ENCODE measurements around the gene FANCC.

The FANCC gene

DNA sequence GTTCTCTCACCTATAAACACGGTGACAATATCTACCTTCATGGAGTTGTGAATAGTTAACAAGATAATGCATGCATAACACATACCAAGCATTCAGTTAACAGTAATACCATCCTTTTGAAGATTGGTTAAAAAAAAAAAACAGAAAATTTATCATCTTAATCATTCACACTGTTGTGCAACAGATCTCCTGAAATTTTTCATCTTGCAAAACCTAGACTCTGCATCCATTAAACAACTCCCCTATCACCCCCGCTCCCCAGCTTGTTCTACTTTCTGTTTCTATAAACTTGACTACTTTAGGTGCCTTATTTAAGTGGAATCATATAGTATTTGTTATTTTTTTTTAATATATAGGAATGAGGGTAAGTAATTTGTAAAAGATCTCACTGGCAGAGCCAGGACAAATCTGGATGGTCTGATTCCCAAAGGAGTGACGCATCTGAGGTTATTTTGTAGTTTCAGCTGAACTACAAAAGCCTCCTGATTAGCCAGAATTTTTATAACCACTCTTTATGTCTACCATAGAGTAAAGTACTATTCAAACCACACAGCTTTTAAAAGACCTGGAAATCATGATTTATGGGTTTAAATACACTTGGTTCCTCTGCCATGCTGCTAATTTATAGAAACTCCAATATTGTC lies 93.0 kb downstream of the FANCC start:
- no peak for TF ChIP-seq EP300 (IDR thresholded peaks at IDR 0.05; ENCODE audit: borderline replicate concordance)
- TF ChIP-seq, protein P1, sequence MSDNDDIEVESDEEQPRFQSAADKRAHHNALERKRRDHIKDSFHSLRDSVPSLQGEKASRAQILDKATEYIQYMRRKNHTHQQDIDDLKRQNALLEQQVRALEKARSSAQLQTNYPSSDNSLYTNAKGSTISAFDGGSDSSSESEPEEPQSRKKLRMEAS (IDR thresholded peaks at IDR 0.05), result no peak
- no peak for TF ChIP-seq TEAD4 (IDR thresholded peaks at IDR 0.05)
- TF ChIP-seq, protein P2, sequence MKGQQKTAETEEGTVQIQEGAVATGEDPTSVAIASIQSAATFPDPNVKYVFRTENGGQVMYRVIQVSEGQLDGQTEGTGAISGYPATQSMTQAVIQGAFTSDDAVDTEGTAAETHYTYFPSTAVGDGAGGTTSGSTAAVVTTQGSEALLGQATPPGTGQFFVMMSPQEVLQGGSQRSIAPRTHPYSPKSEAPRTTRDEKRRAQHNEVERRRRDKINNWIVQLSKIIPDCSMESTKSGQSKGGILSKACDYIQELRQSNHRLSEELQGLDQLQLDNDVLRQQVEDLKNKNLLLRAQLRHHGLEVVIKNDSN (IDR thresholded peaks at IDR 0.05), result no peak
- TF ChIP-seq NFIC (IDR thresholded peaks at IDR 0.05), result no peak
- TF ChIP-seq YY1 (IDR thresholded peaks at IDR 0.05; ENCODE audit: low read depth), result no peak
- TF ChIP-seq CREB1 (IDR thresholded peaks at IDR 0.05; ENCODE audit: low read depth), result no peak
- no peak for TF ChIP-seq FOXM1 (IDR thresholded peaks at IDR 0.05; ENCODE audit: borderline replicate concordance, low read depth)
- TF ChIP-seq EGR1 (IDR thresholded peaks at IDR 0.05), result no peak

DNA sequence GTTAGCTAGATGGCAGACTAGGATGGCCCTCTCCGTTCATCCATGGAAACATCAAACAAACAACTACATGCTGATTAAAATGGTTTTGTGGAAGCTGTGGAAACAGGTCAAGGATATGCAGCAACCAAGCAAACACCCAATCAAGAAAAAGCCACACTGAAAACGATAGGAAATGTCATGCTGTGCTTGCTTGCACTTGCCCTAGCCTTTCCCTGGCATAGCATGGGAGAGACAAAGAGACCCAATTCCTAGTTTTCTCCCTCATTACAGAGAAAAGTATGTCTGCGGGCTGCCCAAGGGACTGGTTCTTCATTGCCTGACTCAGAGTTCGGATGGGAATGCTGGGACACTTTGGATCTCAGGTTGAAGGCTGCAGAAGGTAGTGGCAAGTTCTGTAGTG lies 98.7 kb downstream of the FANCC start:
- TF ChIP-seq, protein P3, sequence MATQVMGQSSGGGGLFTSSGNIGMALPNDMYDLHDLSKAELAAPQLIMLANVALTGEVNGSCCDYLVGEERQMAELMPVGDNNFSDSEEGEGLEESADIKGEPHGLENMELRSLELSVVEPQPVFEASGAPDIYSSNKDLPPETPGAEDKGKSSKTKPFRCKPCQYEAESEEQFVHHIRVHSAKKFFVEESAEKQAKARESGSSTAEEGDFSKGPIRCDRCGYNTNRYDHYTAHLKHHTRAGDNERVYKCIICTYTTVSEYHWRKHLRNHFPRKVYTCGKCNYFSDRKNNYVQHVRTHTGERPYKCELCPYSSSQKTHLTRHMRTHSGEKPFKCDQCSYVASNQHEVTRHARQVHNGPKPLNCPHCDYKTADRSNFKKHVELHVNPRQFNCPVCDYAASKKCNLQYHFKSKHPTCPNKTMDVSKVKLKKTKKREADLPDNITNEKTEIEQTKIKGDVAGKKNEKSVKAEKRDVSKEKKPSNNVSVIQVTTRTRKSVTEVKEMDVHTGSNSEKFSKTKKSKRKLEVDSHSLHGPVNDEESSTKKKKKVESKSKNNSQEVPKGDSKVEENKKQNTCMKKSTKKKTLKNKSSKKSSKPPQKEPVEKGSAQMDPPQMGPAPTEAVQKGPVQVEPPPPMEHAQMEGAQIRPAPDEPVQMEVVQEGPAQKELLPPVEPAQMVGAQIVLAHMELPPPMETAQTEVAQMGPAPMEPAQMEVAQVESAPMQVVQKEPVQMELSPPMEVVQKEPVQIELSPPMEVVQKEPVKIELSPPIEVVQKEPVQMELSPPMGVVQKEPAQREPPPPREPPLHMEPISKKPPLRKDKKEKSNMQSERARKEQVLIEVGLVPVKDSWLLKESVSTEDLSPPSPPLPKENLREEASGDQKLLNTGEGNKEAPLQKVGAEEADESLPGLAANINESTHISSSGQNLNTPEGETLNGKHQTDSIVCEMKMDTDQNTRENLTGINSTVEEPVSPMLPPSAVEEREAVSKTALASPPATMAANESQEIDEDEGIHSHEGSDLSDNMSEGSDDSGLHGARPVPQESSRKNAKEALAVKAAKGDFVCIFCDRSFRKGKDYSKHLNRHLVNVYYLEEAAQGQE (IDR thresholded peaks at IDR 0.05; ENCODE audit: low read depth), result no peak
- TF ChIP-seq TCF12 (IDR thresholded peaks at IDR 0.05; ENCODE audit: low read depth), result no peak
- TF ChIP-seq FOXM1 (IDR thresholded peaks at IDR 0.05; ENCODE audit: borderline replicate concordance, low read depth), result no peak
- TF ChIP-seq, protein P1 (IDR thresholded peaks at IDR 0.05), result no peak
- TF ChIP-seq, protein P2 (IDR thresholded peaks at IDR 0.05), result no peak
- TF ChIP-seq EGR1 (IDR thresholded peaks at IDR 0.05), result no peak

DNA sequence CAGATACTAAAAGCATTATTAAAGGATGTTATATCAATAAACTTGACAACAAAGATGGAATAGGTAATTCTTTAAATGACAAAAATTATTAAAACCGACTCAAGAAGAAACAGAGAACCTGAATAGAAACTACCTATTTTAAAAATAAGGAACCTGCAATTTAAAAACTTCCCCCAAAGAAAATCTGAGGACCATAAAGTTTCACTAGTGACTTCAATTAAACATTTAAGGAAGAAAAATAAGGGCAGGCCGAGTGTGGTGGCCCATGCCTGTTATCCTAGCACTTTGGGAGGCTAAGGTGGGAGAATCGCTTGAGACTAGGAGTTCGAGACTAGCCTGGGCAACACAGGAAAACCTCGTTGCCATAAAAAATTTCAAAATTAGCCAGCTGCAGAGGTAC lies 99.6 kb downstream of the FANCC start:
- TF ChIP-seq FOXM1 (IDR thresholded peaks at IDR 0.05; ENCODE audit: borderline replicate concordance, low read depth), result no peak
- TF ChIP-seq, protein P3 (IDR thresholded peaks at IDR 0.05; ENCODE audit: low read depth), result no peak
- no peak for TF ChIP-seq YY1 (IDR thresholded peaks at IDR 0.05; ENCODE audit: low read depth)

DNA sequence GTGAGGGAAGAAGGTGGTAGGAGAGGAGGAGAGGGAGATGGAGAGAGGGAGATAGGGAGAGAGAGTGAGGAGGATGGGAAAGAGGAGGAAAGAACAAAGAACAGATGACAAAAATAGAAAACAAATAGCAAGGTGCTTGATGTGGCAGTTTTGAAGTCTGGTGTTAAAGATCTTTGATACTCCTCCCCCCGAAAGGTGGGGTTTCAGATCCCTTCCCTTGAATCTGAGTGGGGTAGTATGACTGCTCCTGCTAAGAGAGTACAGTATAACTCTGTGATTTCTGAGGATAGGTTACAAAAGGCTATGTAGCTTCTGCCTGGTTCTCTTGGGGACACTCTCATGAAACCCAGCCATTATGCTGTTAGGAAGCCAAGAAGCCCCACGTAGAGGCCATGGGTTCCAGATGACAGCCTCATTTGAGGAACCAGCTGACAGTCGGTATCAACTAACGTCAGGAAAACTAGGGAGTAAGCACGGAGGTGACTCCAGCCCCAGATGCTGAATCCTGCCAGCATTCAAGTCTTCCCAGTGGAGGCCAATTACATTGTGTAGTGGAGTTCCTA lies 102.1 kb downstream of the FANCC start:
- TF ChIP-seq, protein P2 (IDR thresholded peaks at IDR 0.05), result no peak
- TF ChIP-seq NFIC (IDR thresholded peaks at IDR 0.05), result no peak
- no peak for TF ChIP-seq CEBPB (IDR thresholded peaks at IDR 0.05)
- TF ChIP-seq YY1 (IDR thresholded peaks at IDR 0.05; ENCODE audit: low read depth), result no peak
- no peak for TF ChIP-seq ZBTB7A (IDR thresholded peaks at IDR 0.05; ENCODE audit: low read depth)
- no peak for TF ChIP-seq TCF12 (IDR thresholded peaks at IDR 0.05; ENCODE audit: low read depth)
- TF ChIP-seq, protein P3 (IDR thresholded peaks at IDR 0.05; ENCODE audit: low read depth), result no peak
- TF ChIP-seq TEAD4 (IDR thresholded peaks at IDR 0.05), result no peak
- TF ChIP-seq EP300 (IDR thresholded peaks at IDR 0.05; ENCODE audit: borderline replicate concordance), result no peak
- TF ChIP-seq, protein P1 (IDR thresholded peaks at IDR 0.05), result no peak
- no peak for TF ChIP-seq EGR1 (IDR thresholded peaks at IDR 0.05)
- TF ChIP-seq CREB1 (IDR thresholded peaks at IDR 0.05; ENCODE audit: low read depth), result no peak
- TF ChIP-seq FOXM1 (IDR thresholded peaks at IDR 0.05; ENCODE audit: borderline replicate concordance, low read depth), result no peak
- no peak for TF ChIP-seq TAF1 (IDR thresholded peaks at IDR 0.05; ENCODE audit: low read depth)
- no peak for TF ChIP-seq RAD21 (IDR thresholded peaks at IDR 0.05; ENCODE audit: low read depth)

All from Ishikawa (cell line).